Upper lobe of left lung (tissue), 4 donors: ENCODE data around the gene UBA6.

Experiments used
- EP300 ChIP-seq, 4 donors: sonication (generic); formaldehyde crosslinking; IDR thresholded peaks; one replicate each; pipeline ENCODE4 v1.5.1; 2017; ENCODE audit warnings: antibody characterized with exemption in 4 of 4, control low read depth in 2 of 4
- POLR2A ChIP-seq, 4 donors: fragments of 450-650 bp; IDR thresholded peaks; one replicate each; pipeline ENCODE4 v1.5.1; 2016 to 2017; ENCODE audit warnings: antibody characterized with exemption in 4 of 4, mild to moderate bottlenecking in 2 of 4
- POLR2AphosphoS5 ChIP-seq, 2 donors: sonication (generic); formaldehyde crosslinking; IDR thresholded peaks; one replicate each; pipeline ENCODE4 v1.5.1; 2017; ENCODE audit warnings: antibody characterized with exemption in 2 of 2
- TF ChIP-seq, protein P1 (sequence below), 6 experiments: fragments of 450-650 bp in 4 of 6; fragments of 200-600 bp in 2 of 6; sonication (generic) in 2 of 6; IDR thresholded peaks; one replicate each; pipeline ENCODE4 v1.5.1; 2016 to 2019; ENCODE audit warnings: antibody characterized with exemption in 6 of 6

DNA sequence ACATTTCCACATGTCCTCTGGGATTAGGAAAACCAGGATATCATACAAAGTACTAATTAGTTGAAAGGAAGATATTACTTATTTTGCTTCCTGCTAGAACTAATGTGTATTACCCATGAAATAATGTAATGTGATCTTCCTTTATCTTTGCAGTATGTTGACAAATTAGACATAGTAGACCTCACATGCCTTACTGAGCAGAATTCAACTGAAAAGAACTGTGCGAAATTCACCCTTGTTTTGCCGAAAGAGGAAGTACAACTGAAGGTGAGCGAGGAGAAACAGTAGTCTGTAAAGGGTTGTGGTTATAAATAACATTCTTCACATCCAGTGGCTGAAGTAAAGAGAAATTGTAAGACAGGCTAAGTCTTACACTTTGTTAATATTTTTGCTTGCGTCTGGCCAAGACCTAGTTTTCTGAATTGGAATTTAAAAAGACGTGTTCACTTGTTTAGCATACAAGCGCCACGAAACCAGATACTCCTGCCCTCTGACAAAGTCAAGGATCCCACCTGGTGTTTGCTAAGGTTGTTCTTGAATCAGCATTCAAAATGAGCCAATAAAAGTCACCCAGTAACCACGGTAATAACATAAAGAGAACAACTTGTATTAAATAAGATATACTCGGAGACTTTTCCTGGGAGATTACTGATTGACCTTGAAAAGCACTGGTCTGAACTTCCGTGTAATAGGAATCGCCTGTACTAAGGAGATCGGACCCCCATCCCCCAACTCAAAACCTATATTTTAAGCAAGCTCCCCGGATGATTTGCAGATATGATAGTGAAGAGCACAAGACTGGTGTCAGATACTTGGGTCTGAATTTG, 125.5 kb downstream of the UBA6 start:
- no peak for TF ChIP-seq POLR2A (IDR thresholded peaks at IDR 0.05)
- TF ChIP-seq, protein P1, sequence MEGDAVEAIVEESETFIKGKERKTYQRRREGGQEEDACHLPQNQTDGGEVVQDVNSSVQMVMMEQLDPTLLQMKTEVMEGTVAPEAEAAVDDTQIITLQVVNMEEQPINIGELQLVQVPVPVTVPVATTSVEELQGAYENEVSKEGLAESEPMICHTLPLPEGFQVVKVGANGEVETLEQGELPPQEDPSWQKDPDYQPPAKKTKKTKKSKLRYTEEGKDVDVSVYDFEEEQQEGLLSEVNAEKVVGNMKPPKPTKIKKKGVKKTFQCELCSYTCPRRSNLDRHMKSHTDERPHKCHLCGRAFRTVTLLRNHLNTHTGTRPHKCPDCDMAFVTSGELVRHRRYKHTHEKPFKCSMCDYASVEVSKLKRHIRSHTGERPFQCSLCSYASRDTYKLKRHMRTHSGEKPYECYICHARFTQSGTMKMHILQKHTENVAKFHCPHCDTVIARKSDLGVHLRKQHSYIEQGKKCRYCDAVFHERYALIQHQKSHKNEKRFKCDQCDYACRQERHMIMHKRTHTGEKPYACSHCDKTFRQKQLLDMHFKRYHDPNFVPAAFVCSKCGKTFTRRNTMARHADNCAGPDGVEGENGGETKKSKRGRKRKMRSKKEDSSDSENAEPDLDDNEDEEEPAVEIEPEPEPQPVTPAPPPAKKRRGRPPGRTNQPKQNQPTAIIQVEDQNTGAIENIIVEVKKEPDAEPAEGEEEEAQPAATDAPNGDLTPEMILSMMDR (IDR thresholded peaks at IDR 0.05): no peak
- no peak for TF ChIP-seq EP300 (IDR thresholded peaks at IDR 0.05)
- no peak for TF ChIP-seq POLR2AphosphoS5 (IDR thresholded peaks at IDR 0.05)
